H1 (cell line): Measurements from ENCODE around the gene STRN. TPM values are rescaled to one million over a fixed set of nuclear protein-coding genes. Genes with fewer than 3 reads are reported as not detected.
A peak's percentile ranks its signal among the peaks of the same experiment; 100 is the strongest.
"Not testable (repeated sequence)": the region's sequence is repeated elsewhere in the genome, so short reads cannot be mapped to it uniquely, and the experiment has no call there.

Experiments used
- CTCF ChIA-PET: fragments of 300-600 bp; sonication (Branson Sonifier 250); formaldehyde crosslinking; loops from one replicate; lab custom pipeline; 2021; ENCODE audit not compliant: partially characterized antibody; lab: Charles Lee
- POLR2A ChIA-PET: fragments of 300-600 bp; sonication (Branson Sonifier 250); formaldehyde crosslinking; loops from one replicate; lab custom pipeline; 2021; ENCODE audit warnings: inconsistent platforms; ENCODE audit not compliant: partially characterized antibody; lab: Charles Lee
- DNase-seq, 2 experiments: peaks; one replicate each; pipeline versions ENCODE4 v3.0.0 to v3.0.0-alpha.2; 2010 to 2022; ENCODE audit warnings: low spot score in 2 of 2, low read depth in 1 of 2, mixed read lengths in 1 of 2
- FAIRE-seq: peaks from 2 replicates; lab custom pipeline; 2011; peaks lifted over from hg19 to GRCh38; lab: Jason Lieb, UNC
- H2AFZ ChIP-seq: 2 replicates; pipeline ENCODE4 v1.8.1; 2012; ENCODE audit warnings: low read length, inconsistent platforms
- H2AK5ac ChIP-seq: 2 replicates; pipeline ENCODE4 v1.6.1; 2013; ENCODE audit warnings: low read depth, low read length
- H2BK120ac ChIP-seq: replicated peaks from 2 replicates; pipeline ENCODE3; 2013; ENCODE audit warnings: low read depth, low read length, inconsistent platforms
- H2BK12ac ChIP-seq: 2 replicates; pipeline ENCODE4 v1.6.1; 2013; ENCODE audit warnings: low read depth, low read length
- H2BK15ac ChIP-seq: 2 replicates; pipeline ENCODE4 v1.6.1; 2013; ENCODE audit warnings: low read length
- H2BK20ac ChIP-seq: 2 replicates; pipeline ENCODE4 v1.6.1; 2013; ENCODE audit warnings: low read length
- H2BK5ac ChIP-seq: 2 replicates; pipeline ENCODE4 v1.6.1; 2013; ENCODE audit warnings: low read depth, low read length
- H3K14ac ChIP-seq: 2 replicates; pipeline ENCODE4 v1.6.1; 2013; ENCODE audit warnings: inconsistent platforms; ENCODE audit not compliant: insufficient read length
- H3K18ac ChIP-seq: 2 replicates; pipeline ENCODE4 v1.6.1; 2013; ENCODE audit warnings: low read length; ENCODE audit errors: extremely low read depth
- H3K23ac ChIP-seq: 2 replicates; pipeline ENCODE4 v1.6.1; 2013; ENCODE audit warnings: inconsistent platforms; ENCODE audit not compliant: insufficient read length
- H3K23me2 ChIP-seq: 2 replicates; pipeline ENCODE4 v1.6.1; 2013; ENCODE audit warnings: low read depth, low read length
- H3K27ac ChIP-seq: 2 replicates; pipeline ENCODE4 v1.6.1; 2011; ENCODE audit warnings: low read depth, low read length, inconsistent platforms
- H3K27me3 ChIP-seq, 4 experiments: replicated peaks in 1 of 4; 1 replicate in 1 of 4; 2 replicates in 3 of 4; pipeline versions ENCODE4 v1.6.1 to v1.8.1; 2011 to 2013; ENCODE audit warnings: low read length in 3 of 4, mild to moderate bottlenecking in 3 of 4, inconsistent platforms in 2 of 4, mixed read lengths in 2 of 4, moderate library complexity in 1 of 4; ENCODE audit not compliant: control insufficient read depth in 3 of 4, insufficient read depth in 3 of 4; ENCODE audit errors: extremely low read depth in 1 of 4
- H3K36me3 ChIP-seq, 4 experiments: 2 replicates each; pipeline versions ENCODE4 v1.6.1 to v1.8.1; 2011 to 2013; ENCODE audit warnings: mild to moderate bottlenecking in 4 of 4, low read length in 3 of 4, moderate library complexity in 2 of 4, control low read depth in 1 of 4, inconsistent platforms in 1 of 4; ENCODE audit not compliant: insufficient read depth in 4 of 4, control insufficient read depth in 2 of 4
- H3K4ac ChIP-seq: replicated peaks from 2 replicates; pipeline ENCODE3; 2013; ENCODE audit warnings: low read length, low read depth, mixed read lengths, inconsistent platforms; ENCODE audit not compliant: insufficient read length
- H3K4me1 ChIP-seq, 4 experiments: replicated peaks in 1 of 4; 1 replicate in 1 of 4; 2 replicates in 3 of 4; pipeline versions ENCODE4 v1.6.1 to v1.8.1; 2011 to 2013; ENCODE audit warnings: low read length in 3 of 4, inconsistent platforms in 2 of 4, mixed read lengths in 1 of 4; ENCODE audit not compliant: insufficient read depth in 4 of 4, control insufficient read depth in 3 of 4
- H3K4me2 ChIP-seq, 2 experiments: 2 replicates each; pipeline versions ENCODE4 v1.6.1 to v1.8.1; 2011 to 2013; ENCODE audit warnings: low read depth in 2 of 2, low read length in 2 of 2, control low read depth in 1 of 2, inconsistent platforms in 1 of 2, mild to moderate bottlenecking in 1 of 2; ENCODE audit not compliant: insufficient read depth in 1 of 2
- H3K4me3 ChIP-seq, 4 experiments: fragments of 200-600, 300-600 bp in 1 of 4; sonication (generic), shearing (Covaris generic), sonication (Bioruptor Twin) in 1 of 4; 2 replicates each; pipeline versions ENCODE4 v1.5.1 to v1.8.1; 2011 to 2016; ENCODE audit warnings: low read length in 4 of 4, low read depth in 3 of 4, control low read depth in 2 of 4, inconsistent platforms in 2 of 4, mild to moderate bottlenecking in 2 of 4, mixed read lengths in 1 of 4, moderate library complexity in 1 of 4; ENCODE audit not compliant: insufficient read depth in 2 of 4; ENCODE audit errors: extremely low read depth in 1 of 4
- H3K56ac ChIP-seq: replicated peaks from 2 replicates; pipeline ENCODE3; 2013; ENCODE audit warnings: low read depth, mild to moderate bottlenecking, mixed read lengths, low read length, inconsistent platforms; ENCODE audit not compliant: insufficient read length
- H3K79me1 ChIP-seq: 2 replicates; pipeline ENCODE4 v1.6.1; 2013; ENCODE audit warnings: low read depth, low read length, control low read depth
- H3K79me2 ChIP-seq, 2 experiments: 2 replicates each; pipeline versions ENCODE4 v1.6.1 to v1.8.1; 2012 to 2013; ENCODE audit warnings: low read length in 2 of 2, mild to moderate bottlenecking in 2 of 2, inconsistent platforms in 1 of 2; ENCODE audit not compliant: insufficient read depth in 2 of 2, control insufficient read depth in 1 of 2
- H3K9ac ChIP-seq, 4 experiments: replicated peaks in 1 of 4; 1 replicate in 1 of 4; 2 replicates in 3 of 4; pipeline versions ENCODE4 v1.6.1 to v1.8.1; 2011 to 2013; ENCODE audit warnings: low read depth in 3 of 4, low read length in 3 of 4, control low read depth in 2 of 4, mild to moderate bottlenecking in 2 of 4, moderate library complexity in 2 of 4, inconsistent platforms in 1 of 4; ENCODE audit errors: extremely low read depth in 1 of 4
- H3K9me3 ChIP-seq, 2 experiments: 2 replicates each; pipeline versions ENCODE4 v1.6.1 to v1.8.1; 2012 to 2013; ENCODE audit warnings: mild to moderate bottlenecking in 2 of 2, moderate library complexity in 2 of 2, control low read depth in 1 of 2, inconsistent platforms in 1 of 2, low read depth in 1 of 2, low read length in 1 of 2, mixed read lengths in 1 of 2; ENCODE audit not compliant: insufficient read depth in 2 of 2
- H4K20me1 ChIP-seq, 2 experiments: replicated peaks in 1 of 2; 2 replicates each; pipeline versions ENCODE3 to v1.8.1; 2011 to 2013; ENCODE audit warnings: inconsistent platforms in 2 of 2, low read length in 2 of 2, mild to moderate bottlenecking in 1 of 2; ENCODE audit not compliant: insufficient read depth in 2 of 2, control insufficient read depth in 1 of 2
- H4K5ac ChIP-seq: 2 replicates; pipeline ENCODE4 v1.6.1; 2013; ENCODE audit warnings: low read length, low read depth, mixed read lengths, inconsistent platforms; ENCODE audit not compliant: insufficient read length
- H4K8ac ChIP-seq: 2 replicates; pipeline ENCODE4 v1.8.0; 2013; ENCODE audit warnings: mild to moderate bottlenecking, moderate library complexity, low read length, inconsistent platforms; ENCODE audit not compliant: insufficient read depth; ENCODE audit errors: extremely low read depth
- H4K91ac ChIP-seq: replicated peaks from 2 replicates; pipeline ENCODE3; 2013; ENCODE audit warnings: low read length, mixed read lengths, inconsistent platforms; ENCODE audit not compliant: insufficient read length
- KDM1A ChIP-seq: fragments of 200-600, 300-600 bp; sonication (generic); IDR thresholded peaks from 2 replicates; pipeline ENCODE4 v1.7.1; 2016; ENCODE audit warnings: mild to moderate bottlenecking, low read length, borderline replicate concordance
- whole genome bisulfite sequencing, 2 experiments: shearing (Covaris generic) in 1 of 2; methylation state at CpG; one replicate each; pipeline versions ENCODE4 v1.1.6 to v1.1.7; 2013 to 2015; ENCODE audit warnings: low lambda C conversion rate in 2 of 2, mixed read lengths in 2 of 2, inconsistent platforms in 1 of 2, low coverage in 1 of 2, missing lambda C conversion rate in 1 of 2; ENCODE audit not compliant: insufficient replicate concordance in 2 of 2, insufficient coverage in 1 of 2, insufficient read length in 1 of 2; ENCODE audit errors: extremely low coverage in 1 of 2, missing lambda C conversion rate in 1 of 2; 5-methylcytosine and 5-hydroxymethylcytosine counted together
- polyA plus RNA-seq, 7 experiments: library from polyadenylated mRNA; depleted of rRNA in 3 of 7; stranded (reverse) in 5 of 7; unstranded in 2 of 7; fragments of >200 nt in 5 of 7; fragments of 200-250 nt in 2 of 7; gene quantifications; 1 replicate in 5 of 7; 2 replicates in 1 of 7; 4 replicates in 1 of 7; pipeline versions ENCODE4 v1.2.1 to v1.2.3, GENCODE V29; 2011 to 2013; ENCODE audit warnings: missing spikeins in 2 of 7, mixed read lengths in 2 of 7
- total RNA-seq: library from RNA; stranded (reverse); fragmentation: NEBNext Ultra II Directional; extraction: Animal tissue kit (Norgen Biotek cat#: 25700); gene quantifications from 2 replicates; pipeline ENCODE4 v1.2.1, GENCODE V29; 2021

The STRN gene
- total and polyA plus RNA-seq, 2 of the 8 experiments (the other 6 are each of a cell fraction or from before 2014, with no cell fraction given), result 8.3 to 47.0 TPM

DNA sequence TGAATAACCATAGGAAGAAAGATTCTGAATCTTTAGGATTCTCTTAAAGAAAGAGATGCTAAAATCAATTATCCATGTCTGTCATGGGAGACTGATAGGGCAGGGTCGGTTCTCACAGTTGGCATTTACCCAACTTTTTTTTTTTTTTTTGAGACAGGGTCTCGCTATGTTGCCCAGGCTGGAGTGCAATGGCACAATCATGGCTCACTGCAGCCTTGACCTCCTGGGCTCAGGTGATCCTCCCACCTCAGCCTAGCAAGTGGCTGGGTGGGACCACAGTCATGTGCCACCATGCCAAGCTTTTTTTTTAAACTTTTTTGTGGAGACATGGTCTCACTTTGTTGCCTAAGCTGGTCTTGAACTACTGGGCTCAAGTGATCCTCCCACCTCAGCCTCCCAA is 141.7 kb downstream of the STRN start:
- H2BK20ac ChIP-seq, H3K27me3 ChIP-seq, H4K91ac ChIP-seq, H3K79me2 ChIP-seq, H2BK15ac ChIP-seq, DNase-seq, H3K23ac ChIP-seq, H4K5ac ChIP-seq, H3K79me1 ChIP-seq, H3K14ac ChIP-seq, H2AFZ ChIP-seq, H3K9me3 ChIP-seq, H4K20me1 ChIP-seq, H3K23me2 ChIP-seq, H3K4ac ChIP-seq, H3K27ac ChIP-seq, H3K56ac ChIP-seq, H2BK120ac ChIP-seq, H2AK5ac ChIP-seq, FAIRE-seq, H3K36me3 ChIP-seq, H3K9ac ChIP-seq, H4K8ac ChIP-seq, H3K4me1 ChIP-seq: not testable (repeated sequence)
- 89% methylated on average over 2 of the region's 2 CpGs; no CpG with 5 or more reads in 1 of the 2 experiments for WGBS, 2 experiments
- Histone ChIP-seq H3K4me3 (peak overlapping the region in 2 of 4 experiments; percentile 17 to 19; a peak in 2 of 8 replicates), H3K4me2 (peak overlapping the region; percentile 55 to 77; a peak in 3 of 4 replicates), H3K18ac (peak overlapping the region; percentile 90; the same call in 1 of the 2 replicates), H2BK12ac (0 out of 2 replicates have a peak overlapping the region, but pooled peaks have one; percentile 39), H2BK5ac (peak overlapping the region; percentile 83; the same call in 1 of the 2 replicates)
- ChIA-PET POLR2A (interaction anchor here (0.6 kb wide), 1 partner anchor 31 kb away, joined by 3 read pairs; no protein-coding TSS in a partner anchor), CTCF (interaction anchor here (1.3 to 1.4 kb wide), 3 partner anchors 10 to 179 kb away, joined by 3 to 5 read pairs (median 4); no protein-coding TSS in a partner anchor)
- TF ChIP-seq KDM1A, result 0 out of 2 replicates have a peak, but pooled peaks have one; percentile 9
